ENCODE data around the gene HOXA5. TPM values are rescaled to one million over a fixed set of nuclear protein-coding genes. Genes with fewer than 3 reads are reported as not detected.

HOXA5 gene
- total and polyA plus RNA-seq, 2 of the 8 experiments (the other 6 are each of a cell fraction or from before 2014, with no cell fraction given): not detected

DNA sequence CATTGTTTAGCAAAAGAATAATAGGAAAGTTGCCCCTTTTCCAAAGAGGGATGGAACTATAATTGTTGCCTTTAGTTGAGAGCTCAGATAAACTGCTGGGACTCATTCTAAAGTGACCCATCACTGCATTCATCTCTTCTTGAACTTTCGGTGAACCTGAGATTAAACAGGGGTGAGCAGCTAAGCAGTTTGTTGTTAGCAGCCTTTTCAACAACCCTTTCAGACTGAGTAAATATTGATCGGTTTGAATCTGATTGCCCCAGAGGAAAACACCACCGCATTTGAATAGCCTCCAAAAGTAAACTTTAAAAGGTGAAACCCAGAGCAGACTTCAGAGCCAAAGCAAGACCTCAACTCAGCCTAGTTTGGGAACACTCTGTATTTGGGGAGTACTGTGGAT, 52.4 kb downstream of the HOXA5 start:
- H3K4ac ChIP-seq (replicated peaks; ENCODE audit: insufficient read length, low read depth, low read length): no peak overlapping the region
- no peak overlapping the region for H4K5ac ChIP-seq (ENCODE audit: insufficient read length, low read depth, low read length)
- H3K9me3 ChIP-seq (ENCODE audit: insufficient read depth in 2 of 2, low read depth in 1 of 2, low read length in 1 of 2): peaks cover 0 to 2% of the 10 kb centered on the region in 2 experiments; a peak in 1 of 4 replicates
- no peaks in the 10 kb centered on the region for H3K79me2 ChIP-seq (ENCODE audit: control insufficient read depth in 1 of 2, insufficient read depth in 2 of 2, low read length in 2 of 2)
- no peak overlapping the region for H2BK20ac ChIP-seq (ENCODE audit: low read length)
- no peak overlapping the region for H2AFZ ChIP-seq (ENCODE audit: low read length)
- no peak overlapping the region for H4K8ac ChIP-seq (ENCODE audit: extremely low read depth, insufficient read depth, low read length)
- H3K27me3 ChIP-seq (replicated peaks in 1 of 4; ENCODE audit: control insufficient read depth in 3 of 4, extremely low read depth in 1 of 4, insufficient read depth in 3 of 4, low read length in 3 of 4): peaks cover 81 to 96% (median 92%) of the 10 kb centered on the region in 4 experiments
- H3K23me2 ChIP-seq (ENCODE audit: low read depth, low read length): peaks cover 2% of the 10 kb centered on the region; the same call in 1 of the 2 replicates
- DNase-seq (ENCODE audit: low read depth in 1 of 2, low spot score in 2 of 2): no peak
- no peak overlapping the region for H3K18ac ChIP-seq (ENCODE audit: extremely low read depth, low read length)
- CTCF ChIA-PET (ENCODE audit: partially characterized antibody): interaction anchor here (1.0 to 12.1 kb wide), 5 partner anchors 14 to 88 kb away, joined by 3 to 123 read pairs (median 5); partner anchors contain the start of genes HOXA5 and HOXA6
- no peak overlapping the region for H3K27ac ChIP-seq (ENCODE audit: low read depth, low read length)
- no peak for FAIRE-seq
- H3K9ac ChIP-seq (replicated peaks in 1 of 4; ENCODE audit: extremely low read depth in 1 of 4, low read depth in 3 of 4, low read length in 3 of 4): no peak overlapping the region
- no peak overlapping the region for H2AK5ac ChIP-seq (ENCODE audit: low read depth, low read length)
- no peak overlapping the region for H3K14ac ChIP-seq (ENCODE audit: insufficient read length)
- H2BK120ac ChIP-seq (replicated peaks; ENCODE audit: low read depth, low read length): no peak overlapping the region
- no peak overlapping the region for H3K56ac ChIP-seq (replicated peaks; ENCODE audit: insufficient read length, low read depth, low read length)
- peaks cover 3 to 28% of the 10 kb centered on the region in 2 experiments for H4K20me1 ChIP-seq (replicated peaks in 1 of 2; ENCODE audit: control insufficient read depth in 1 of 2, insufficient read depth in 2 of 2, low read length in 2 of 2)
- peaks cover 2 to 9% (median 8%) of the 10 kb centered on the region in 4 experiments for H3K4me1 ChIP-seq (replicated peaks in 1 of 4; ENCODE audit: control insufficient read depth in 3 of 4, insufficient read depth in 4 of 4, low read length in 3 of 4)
- H2BK15ac ChIP-seq (ENCODE audit: low read length): no peak overlapping the region
- no peak overlapping the region for H4K91ac ChIP-seq (replicated peaks; ENCODE audit: insufficient read length, low read length)
- H3K79me1 ChIP-seq (ENCODE audit: low read depth, low read length): no peaks in the 10 kb centered on the region
- H3K4me3 ChIP-seq (ENCODE audit: extremely low read depth in 1 of 4, insufficient read depth in 2 of 4, low read depth in 3 of 4, low read length in 4 of 4): no peak overlapping the region
- H3K23ac ChIP-seq (ENCODE audit: insufficient read length): no peak overlapping the region
- H2BK5ac ChIP-seq (ENCODE audit: low read depth, low read length): no peak overlapping the region
- no peak overlapping the region for H3K4me2 ChIP-seq (ENCODE audit: insufficient read depth in 1 of 2, low read depth in 2 of 2, low read length in 2 of 2)
- 7% methylated on average over 3 of the region's 3 CpGs; no CpG with 5 or more reads in 1 of the 2 experiments for WGBS, 2 experiments (ENCODE audit: extremely low coverage in 1 of 2, insufficient coverage in 1 of 2, insufficient read length in 1 of 2, insufficient replicate concordance in 2 of 2, low coverage in 1 of 2, low lambda C conversion rate in 2 of 2, missing lambda C conversion rate in 1 of 2)
- H3K36me3 ChIP-seq (ENCODE audit: control insufficient read depth in 2 of 4, insufficient read depth in 4 of 4, low read length in 3 of 4): peaks cover 0 to 5% (median 0%) of the 10 kb centered on the region in 4 experiments; a peak in 2 of 8 replicates
- H2BK12ac ChIP-seq (ENCODE audit: low read depth, low read length): no peak overlapping the region
- POLR2A ChIA-PET (ENCODE audit: partially characterized antibody): interaction anchor here (0.9 kb wide), 1 partner anchor 10 kb away, joined by 3 read pairs; no protein-coding TSS in a partner anchor
- no peak for TF ChIP-seq YY1 (IDR thresholded peaks at IDR 0.05; ENCODE audit: low read depth, low read length)
